KOPT-K1 (cell line): ENCODE data around the gene CCDC57.

ENCODE experiments used
- H3K27ac ChIP-seq: fragments of 200-600 bp; sonication (generic); 2 replicates; pipeline ENCODE4 v1.5.1; 2016; ENCODE audit warnings: antibody characterized with exemption, mild to moderate bottlenecking, low read depth, low read length; ENCODE audit not compliant: poor library complexity, severe bottlenecking
- H3K36me3 ChIP-seq: fragments of 200-600 bp; sonication (generic); 2 replicates; pipeline ENCODE4 v1.5.1; 2017; ENCODE audit warnings: antibody characterized with exemption, mild to moderate bottlenecking, low read length, moderate library complexity; ENCODE audit not compliant: insufficient read depth
- H3K9me3 ChIP-seq: fragments of 200-600 bp; sonication (generic); 2 replicates; pipeline ENCODE4 v1.5.1; 2017; ENCODE audit warnings: antibody characterized with exemption, low read length, mild to moderate bottlenecking; ENCODE audit not compliant: insufficient read depth, poor library complexity, severe bottlenecking

The CCDC57 gene

DNA sequence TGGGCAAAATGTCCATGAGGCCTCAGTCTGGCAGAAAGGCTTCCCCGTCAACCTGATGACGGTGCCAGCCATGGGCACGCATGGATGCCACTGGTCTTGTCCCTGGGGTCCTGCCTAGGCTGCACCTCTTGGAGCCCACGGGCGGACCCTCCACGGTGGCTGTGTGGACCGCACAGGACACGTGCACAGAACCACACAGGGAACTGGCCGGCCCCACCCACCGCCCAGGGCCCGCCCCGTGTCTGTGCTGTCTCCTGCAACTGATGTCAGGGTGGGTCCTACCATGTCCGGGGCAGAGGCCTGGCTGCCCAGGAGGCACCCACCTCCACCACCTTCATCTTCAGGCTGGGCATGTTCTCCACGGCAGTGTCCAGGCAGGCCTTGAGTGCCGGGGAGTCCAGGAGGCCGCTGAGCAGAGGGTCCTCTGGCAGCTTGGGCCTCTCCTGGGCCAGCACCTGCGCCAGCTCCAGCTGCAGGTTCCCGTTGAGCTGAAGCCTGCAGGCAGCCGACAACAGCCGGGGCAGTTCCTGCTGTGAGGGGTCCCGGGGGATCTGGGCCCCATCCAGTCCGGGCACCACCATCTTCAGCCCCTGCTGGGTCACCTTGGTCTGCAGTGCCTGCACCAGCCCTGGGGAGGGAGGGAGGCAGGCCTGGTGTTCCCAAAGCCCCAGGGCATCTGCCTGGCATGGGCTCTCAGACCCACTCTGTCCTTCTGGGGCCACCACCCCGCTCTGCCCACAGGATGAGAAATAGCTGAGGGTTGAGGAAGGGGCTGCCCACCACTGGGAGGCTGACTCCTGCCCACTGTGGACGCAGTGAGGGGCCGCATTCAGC, 126.5 kb downstream of the CCDC57 start:
- peaks cover 100% of the 10 kb centered on the region for H3K36me3 ChIP-seq
- H3K9me3 ChIP-seq: no peaks in the 10 kb centered on the region
- H3K27ac ChIP-seq: no peak overlapping the region

DNA sequence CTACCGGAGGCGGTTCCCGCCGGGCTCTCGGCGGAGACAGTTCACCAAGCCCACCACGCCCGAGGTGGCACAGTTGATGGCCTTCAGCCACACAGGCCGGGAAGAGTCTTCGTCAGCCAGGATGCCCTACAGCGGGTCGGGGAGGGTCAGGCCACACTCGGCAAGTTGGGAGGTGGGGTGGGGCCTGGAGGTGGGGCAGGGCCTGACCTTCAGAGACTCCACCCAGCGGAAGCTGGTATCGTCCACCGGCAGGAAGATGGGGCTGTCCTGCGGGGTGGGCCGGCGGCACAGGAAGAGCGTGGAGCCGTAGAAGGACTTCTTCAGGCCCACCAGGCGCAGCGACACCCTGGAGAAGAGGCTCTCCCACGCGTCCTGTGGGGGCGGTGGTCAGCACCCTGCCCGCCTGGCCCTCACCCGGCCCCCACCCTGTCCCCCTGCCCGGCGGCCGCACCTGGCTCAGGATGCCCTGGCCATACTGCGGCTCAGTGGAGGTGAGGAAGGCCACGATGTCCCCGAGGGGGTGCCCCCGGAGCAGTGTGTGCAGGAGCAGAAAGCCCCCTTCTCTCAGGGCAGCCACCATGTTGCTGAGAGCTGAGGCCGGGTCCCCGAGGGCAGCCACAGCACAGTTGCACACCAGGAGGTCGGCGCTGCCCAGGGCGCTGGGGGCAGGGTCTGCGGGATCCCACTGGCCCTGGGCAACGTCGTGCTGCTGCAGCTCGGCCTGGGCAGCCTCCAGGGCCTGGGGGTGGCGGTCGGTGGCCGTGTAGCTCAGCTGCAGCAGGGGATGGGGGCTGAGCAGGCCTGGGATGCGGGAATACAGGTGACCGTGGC, 127.4 kb downstream of the CCDC57 start:
- no peaks in the 10 kb centered on the region for H3K9me3 ChIP-seq
- H3K36me3 ChIP-seq: peaks cover 100% of the 10 kb centered on the region
- no peak overlapping the region for H3K27ac ChIP-seq

DNA sequence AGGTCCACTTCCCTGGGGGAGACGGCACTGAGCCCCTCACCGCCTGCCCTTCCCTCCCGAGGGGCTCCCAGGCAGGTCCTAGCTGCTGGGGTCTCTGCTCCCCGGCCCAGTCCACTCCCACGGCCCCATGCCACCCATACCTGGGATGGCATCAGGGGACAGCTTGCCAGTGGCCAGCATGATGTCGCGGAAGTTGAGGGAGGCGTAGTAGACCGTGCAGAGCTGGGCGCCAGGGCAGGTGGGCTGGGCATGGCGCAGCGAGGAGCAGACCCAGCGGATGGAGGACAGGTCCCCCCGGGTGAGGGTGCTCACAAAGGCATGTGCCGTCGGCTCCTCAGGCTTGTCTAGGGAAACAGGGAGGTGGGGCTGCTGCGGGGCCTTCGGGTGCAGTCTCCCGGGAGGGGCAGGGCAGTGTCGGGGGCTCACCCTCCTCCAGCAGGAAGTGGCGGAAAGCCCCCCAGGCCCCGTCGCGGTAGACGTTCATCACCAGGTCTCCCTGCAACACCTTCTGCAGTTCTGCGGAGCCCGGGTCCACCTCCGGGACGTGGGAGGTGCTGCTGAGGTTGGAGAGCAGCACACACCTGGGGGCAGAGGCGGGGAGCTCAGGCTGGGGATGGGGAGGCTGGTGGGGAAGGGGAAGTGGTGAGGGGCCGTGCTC, 128.1 kb downstream of the CCDC57 start:
- Histone ChIP-seq H3K9me3 (no peaks in the 10 kb centered on the region), H3K27ac (no peak overlapping the region), H3K36me3 (peaks cover 100% of the 10 kb centered on the region)

DNA sequence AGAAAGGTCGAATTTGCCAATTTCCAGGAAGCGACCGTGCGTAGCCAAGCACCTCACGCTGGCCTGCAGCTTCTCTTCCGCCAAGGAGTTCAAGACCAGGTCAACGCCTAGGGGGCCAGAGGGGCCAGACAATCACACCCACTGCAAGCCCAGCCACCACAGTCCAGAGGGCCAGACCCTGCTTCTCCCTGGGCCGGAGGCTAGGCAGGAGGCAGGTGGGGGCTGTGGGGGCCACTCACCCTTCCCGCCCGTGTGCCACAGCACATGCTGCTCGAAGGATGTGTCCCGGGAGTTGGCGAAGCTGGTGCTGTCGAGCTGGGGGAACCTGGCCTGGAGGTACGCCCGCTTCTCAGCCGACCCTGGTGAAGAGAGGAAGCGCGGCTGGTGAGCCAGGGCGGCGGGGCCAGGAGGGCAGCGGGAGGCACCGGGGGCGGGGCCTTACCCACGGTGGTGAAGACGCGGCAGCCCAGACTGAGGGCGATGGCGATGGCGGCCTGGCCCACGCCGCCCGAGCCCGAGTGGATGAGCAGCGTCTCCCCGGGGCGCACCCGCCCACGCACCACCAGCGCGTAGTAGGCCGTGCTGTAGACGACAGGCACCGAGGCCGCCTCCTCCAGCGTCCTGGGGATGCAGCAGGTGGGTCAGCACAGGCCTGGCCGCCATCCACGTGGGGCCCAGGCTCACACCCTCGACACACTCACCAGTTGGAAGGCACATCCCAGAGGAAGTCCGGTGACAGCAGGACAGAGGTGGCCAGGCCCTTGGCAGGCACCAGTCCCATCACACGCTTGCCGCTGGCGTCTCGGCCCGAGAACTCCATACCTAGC, 128.9 kb downstream of the CCDC57 start:
- no peaks in the 10 kb centered on the region for H3K9me3 ChIP-seq
- no peak overlapping the region for H3K27ac ChIP-seq
- peaks cover 99% of the 10 kb centered on the region for H3K36me3 ChIP-seq

DNA sequence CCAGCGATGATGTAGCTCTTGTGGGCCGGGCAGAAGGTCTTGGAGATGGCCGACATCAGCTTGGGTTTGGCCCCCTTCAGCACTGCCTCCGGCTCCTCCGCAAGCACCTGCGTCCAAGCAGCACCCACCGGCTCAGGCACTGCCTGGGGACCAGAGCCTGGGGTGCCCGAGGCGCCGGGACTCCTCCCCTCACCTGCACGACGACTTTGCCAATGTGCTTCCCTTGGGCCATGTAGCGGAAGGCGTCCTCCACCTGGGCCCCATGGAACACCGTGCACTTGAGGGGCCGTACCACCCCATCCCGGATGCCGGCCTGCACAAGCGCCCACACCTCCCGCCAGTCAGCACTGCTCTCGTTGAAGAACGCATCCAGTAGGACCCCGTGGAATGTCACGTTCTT, 129.6 kb downstream of the CCDC57 start:
- Histone ChIP-seq H3K36me3 (peaks cover 99% of the 10 kb centered on the region), H3K27ac (no peak overlapping the region), H3K9me3 (no peaks in the 10 kb centered on the region)

DNA sequence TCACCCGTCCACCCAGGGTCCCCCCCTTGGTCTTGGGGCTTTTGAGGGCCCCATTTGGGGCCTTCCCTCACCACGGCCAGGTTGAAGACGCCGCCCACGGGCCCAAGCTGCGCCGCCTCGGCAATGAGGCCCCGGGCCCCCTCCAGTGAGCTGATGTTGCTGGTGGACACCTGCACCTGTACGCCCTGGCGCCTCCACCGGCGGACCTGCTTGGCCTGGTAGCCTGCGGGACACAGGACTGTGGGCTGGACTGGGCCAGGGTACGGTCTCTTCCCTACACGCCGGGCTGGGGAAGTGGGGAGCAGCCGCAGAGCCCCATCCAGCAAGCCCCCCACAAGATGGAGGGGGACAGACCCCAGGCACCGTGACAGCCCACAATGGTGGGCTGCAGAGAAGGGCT, 130.2 kb downstream of the CCDC57 start:
- Histone ChIP-seq H3K27ac (no peak overlapping the region), H3K9me3 (no peaks in the 10 kb centered on the region), H3K36me3 (peaks cover 99% of the 10 kb centered on the region)

DNA sequence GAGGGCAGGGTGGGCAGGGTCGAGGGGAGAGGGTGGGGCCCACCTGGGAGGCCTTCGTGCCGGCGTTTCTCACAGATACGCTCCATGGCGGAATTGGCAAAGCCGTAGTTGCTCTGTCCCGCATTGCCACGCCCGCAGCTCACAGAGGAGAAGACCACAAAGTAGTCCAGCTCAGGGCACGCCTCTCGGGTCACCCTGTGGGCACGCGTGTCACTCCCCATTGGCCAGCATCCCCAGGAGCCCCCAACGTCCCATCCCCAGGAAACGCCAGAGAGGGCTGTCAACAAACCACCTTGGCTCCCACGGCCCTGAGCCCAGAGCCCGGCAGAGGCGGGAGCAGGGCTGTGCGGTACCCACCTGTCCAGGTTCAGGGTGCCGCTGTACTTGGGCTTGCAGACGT, 130.7 kb downstream of the CCDC57 start:
- H3K27ac ChIP-seq: no peak overlapping the region
- H3K36me3 ChIP-seq: peaks cover 99% of the 10 kb centered on the region
- no peaks in the 10 kb centered on the region for H3K9me3 ChIP-seq

DNA sequence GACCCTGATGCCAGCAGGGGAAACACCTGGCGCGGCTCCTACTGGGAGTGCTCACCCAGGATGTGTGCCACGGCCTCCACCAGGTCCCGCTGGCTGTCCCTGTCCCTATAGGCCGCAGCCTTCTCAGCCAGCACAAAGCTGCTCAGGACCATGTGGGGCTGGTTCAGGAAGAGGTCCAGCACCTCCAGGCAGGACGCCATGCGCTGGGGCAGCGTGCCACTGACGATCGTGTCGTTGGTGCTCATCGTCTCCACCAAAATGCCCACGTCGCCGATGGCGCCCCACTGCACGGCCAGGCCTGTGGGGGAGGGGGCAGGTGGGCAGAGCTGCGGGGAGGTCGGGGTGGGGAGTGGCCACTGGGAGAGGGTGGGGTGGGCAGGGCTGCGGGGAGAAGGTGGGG, 131.1 kb downstream of the CCDC57 start:
- no peak overlapping the region for H3K27ac ChIP-seq
- H3K36me3 ChIP-seq: peaks cover 99% of the 10 kb centered on the region
- H3K9me3 ChIP-seq: no peaks in the 10 kb centered on the region

DNA sequence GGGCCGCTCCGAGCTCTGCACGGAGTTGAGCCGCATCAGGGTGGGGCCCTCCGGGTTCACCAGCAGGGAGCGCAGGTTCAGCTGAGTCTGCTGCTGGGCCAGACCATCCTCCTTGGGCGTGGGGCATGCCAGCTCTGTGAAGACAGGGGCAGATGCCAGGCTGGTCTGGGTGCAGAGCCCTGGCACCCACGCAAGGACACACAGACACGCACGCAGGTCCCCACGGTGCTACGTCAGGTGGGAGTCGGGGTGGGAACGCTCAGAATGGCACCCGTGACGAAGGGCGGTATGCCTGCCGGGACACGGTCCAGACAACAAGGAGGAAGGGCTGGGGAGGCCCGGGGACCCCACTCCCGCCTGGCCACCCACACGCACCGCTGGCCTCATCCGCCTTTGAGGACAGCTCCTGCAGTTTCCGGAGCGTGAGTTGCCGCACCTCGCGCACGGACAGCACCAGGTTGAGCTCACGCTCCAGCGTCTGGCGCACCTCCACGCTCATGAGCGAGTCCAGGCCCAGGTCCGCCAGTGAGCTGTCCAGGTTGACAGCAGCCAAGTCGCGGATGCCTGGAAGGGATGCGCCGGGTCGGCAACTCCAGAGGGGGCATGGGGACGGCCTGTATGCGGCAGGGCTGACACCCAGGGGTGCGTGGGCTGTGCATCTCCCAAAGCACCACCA, 131.7 kb downstream of the CCDC57 start:
- Histone ChIP-seq H3K36me3 (peaks cover 93% of the 10 kb centered on the region), H3K27ac (no peak overlapping the region), H3K9me3 (no peaks in the 10 kb centered on the region)

DNA sequence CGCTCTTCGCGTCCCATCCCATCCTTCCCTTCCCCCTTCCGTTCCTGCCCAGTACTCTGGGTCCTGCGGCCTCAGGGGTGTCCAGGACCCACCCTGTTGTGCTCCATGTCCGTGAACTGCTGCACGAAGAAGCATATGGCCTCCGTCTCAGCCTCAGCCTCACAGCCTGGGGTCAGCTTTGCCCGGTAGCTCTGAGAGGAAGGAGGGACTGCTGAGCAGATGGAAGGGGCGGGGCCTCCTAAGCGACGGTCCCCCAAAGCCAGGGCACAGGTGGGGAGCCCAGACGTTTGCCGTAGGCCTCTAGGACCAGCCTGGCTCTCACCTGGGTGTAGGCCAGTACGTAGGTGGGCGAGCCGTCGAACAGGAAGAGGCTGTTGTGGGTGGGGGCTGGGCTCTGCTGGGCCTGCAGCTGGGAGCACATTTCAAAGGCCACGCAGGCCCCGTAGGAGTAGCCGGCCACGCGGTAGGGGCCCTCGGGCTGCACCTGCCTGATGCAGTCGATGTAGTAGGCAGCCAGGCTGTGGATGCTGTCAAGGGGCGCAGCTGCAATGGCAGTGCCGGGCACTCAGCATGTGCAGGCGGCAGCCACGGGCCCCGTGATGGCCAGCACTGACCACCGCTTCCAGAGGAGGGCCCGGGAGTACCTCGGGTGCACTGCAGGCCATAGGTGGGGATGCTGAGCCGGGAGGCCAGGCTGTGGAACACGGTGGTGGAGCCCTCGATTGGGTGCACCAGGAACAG, 132.4 kb downstream of the CCDC57 start:
- no peaks in the 10 kb centered on the region for H3K9me3 ChIP-seq
- no peak overlapping the region for H3K27ac ChIP-seq
- H3K36me3 ChIP-seq: peaks cover 86% of the 10 kb centered on the region

DNA sequence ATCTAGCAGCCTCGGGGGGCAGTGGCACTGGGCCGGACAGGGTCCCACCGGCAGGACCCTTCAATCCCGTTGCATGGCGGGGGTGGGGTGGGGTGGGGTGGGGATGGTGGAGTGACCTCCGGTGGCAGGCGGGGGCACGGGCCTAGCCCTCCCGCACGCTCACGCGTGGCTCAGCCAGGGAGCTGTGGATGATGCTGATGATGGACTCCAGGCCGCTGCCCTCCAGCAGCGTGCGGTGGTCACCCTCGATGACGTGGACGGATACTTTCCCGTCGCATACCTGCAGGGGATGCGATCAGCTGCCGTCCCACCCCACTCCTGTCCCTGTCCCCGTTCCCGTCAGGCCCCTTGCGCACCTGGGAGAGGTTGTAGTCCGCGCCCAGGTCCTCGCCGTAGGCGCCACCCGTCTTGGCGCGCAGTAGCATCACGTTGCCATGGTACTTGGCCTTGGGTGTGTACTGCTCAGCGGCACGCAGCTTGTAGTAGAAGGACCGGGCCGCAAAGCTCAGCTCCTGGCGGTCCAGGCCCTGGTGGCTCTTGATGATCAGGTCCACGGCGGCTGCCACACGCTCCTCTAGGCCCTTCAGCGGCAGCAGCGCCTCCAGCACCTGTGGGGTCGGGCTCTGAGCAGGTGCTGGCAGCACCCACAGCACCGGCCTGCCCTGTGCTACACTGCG, 133.5 kb downstream of the CCDC57 start:
- Histone ChIP-seq H3K36me3 (peaks cover 75% of the 10 kb centered on the region), H3K27ac (no peak overlapping the region)

DNA sequence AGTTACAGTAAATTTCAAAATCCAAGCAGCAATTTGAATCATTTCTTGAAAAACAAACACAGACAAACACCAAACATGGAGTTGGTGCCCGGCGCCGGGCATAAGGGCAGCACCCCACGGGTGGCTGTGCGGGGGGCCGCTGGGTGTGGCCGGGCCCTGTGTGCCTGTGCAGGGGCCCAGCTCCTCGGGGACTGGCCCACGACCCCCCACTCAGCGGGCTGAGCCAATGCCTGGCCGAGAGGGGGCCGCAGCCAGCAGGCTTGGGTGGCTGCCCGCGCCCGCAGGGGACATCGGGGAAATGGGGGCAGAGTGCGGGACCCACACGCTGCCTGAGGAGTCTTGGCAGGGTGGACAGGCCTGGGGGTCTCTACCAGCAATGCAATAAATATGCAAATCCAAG, 134.2 kb downstream of the CCDC57 start:
- Histone ChIP-seq H3K36me3 (peaks cover 68% of the 10 kb centered on the region), H3K9me3 (no peaks in the 10 kb centered on the region), H3K27ac (no peak overlapping the region)

More for the DNA sequence above, 133.5 kb downstream of the CCDC57 start:
- H3K9me3 ChIP-seq: no peaks in the 10 kb centered on the region

DNA sequence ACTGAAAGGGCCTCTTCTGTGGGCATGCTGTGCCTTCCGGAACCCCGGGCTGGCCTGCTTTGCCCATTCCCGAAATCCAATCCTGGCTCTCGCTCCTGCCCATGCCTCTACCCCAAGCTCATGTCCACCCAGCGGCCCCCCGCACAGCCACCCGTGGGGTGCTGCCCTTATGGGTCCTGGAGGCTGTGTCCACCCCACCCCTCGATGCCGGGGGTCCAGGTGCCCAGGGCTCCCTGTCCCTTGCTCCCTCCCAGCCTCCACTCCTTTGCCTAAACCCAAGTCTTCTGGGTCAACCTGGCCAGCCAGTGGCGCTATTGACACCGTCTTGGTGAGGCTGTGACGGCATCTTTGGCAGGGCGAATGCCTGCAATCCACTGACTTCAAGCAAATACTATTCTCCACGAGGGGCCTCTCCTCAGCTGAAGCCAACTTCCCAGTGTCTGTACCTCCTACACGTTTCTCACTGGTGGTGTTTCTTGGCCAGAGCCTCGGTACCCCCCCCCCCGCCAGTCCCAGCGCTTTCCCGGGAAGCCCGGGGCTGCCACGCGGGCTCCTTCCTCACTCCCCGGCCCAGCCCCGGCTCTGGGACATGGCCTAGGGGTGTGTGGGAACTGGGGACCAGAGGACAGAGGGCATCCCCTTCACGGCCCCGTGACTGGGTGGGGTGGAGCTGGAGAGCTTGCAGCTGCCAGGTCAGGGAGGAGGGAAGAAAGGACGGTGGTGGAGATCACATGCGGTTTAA, 134.9 kb downstream of the CCDC57 start:
- peaks cover 61% of the 10 kb centered on the region for H3K36me3 ChIP-seq
- H3K9me3 ChIP-seq: no peaks in the 10 kb centered on the region
- no peak overlapping the region for H3K27ac ChIP-seq
